Spinal cord (tissue), 10 donors: Measurements from ENCODE around the gene HDAC4. TPM values are rescaled to one million over a fixed set of nuclear protein-coding genes. Genes with fewer than 3 reads are reported as not detected.

ENCODE experiments used
- DNase-seq, 6 donors: peaks; one replicate each; pipeline versions ENCODE4 v3.0.0 to v3.0.0-alpha.2; 2013 to 2015; ENCODE audit warnings: low spot score in 6 of 6, low read depth in 4 of 6
- H3K27ac ChIP-seq: one replicate; pipeline ENCODE4 v1.5.1; 2013; ENCODE audit warnings: low read depth, low read length, control low read depth
- H3K27me3 ChIP-seq: one replicate; pipeline ENCODE4 v1.6.1; 2013; ENCODE audit warnings: low read length; ENCODE audit not compliant: control insufficient read depth, insufficient read depth
- H3K36me3 ChIP-seq: one replicate; pipeline ENCODE4 v1.6.1; 2013; ENCODE audit warnings: low read length; ENCODE audit not compliant: control insufficient read depth, insufficient read depth
- H3K4me1 ChIP-seq: one replicate; pipeline ENCODE4 v1.6.1; 2013; ENCODE audit warnings: low read length; ENCODE audit not compliant: control insufficient read depth, insufficient read depth
- H3K4me3 ChIP-seq: one replicate; pipeline ENCODE4 v1.5.1; 2013; ENCODE audit warnings: low read depth, low read length, control low read depth
- H3K9me3 ChIP-seq: one replicate; pipeline ENCODE4 v1.6.1; 2013; ENCODE audit warnings: low read length; ENCODE audit not compliant: control insufficient read depth, insufficient read depth
- WGBS: methylation state at CpG from one replicate; pipeline ENCODE4 v1.1.5; 2013; ENCODE audit warnings: missing lambda C conversion rate; ENCODE audit not compliant: insufficient coverage; 5-methylcytosine and 5-hydroxymethylcytosine counted together
- polyA plus RNA-seq, 2 donors: library from polyadenylated mRNA; unstranded; fragments of 120-200 nt; gene quantifications; one replicate each; pipeline ENCODE4 v1.2.1, GENCODE V29; 2013; ENCODE audit not compliant: insufficient read length in 2 of 2
- total RNA-seq, 2 donors: library from RNA; depleted of rRNA in 1 of 2; stranded (reverse); fragments of 120-200 nt in 1 of 2; fragments of >200 nt in 1 of 2; gene quantifications; one replicate each; pipeline versions ENCODE4 v1.2.3 to v1.2.4, GENCODE V29; 2013 to 2014
- donor health status: healthy.

The HDAC4 gene
- total and polyA plus RNA-seq, 4 donors: 20.7 to 35.3 (median 25.4) TPM

DNA sequence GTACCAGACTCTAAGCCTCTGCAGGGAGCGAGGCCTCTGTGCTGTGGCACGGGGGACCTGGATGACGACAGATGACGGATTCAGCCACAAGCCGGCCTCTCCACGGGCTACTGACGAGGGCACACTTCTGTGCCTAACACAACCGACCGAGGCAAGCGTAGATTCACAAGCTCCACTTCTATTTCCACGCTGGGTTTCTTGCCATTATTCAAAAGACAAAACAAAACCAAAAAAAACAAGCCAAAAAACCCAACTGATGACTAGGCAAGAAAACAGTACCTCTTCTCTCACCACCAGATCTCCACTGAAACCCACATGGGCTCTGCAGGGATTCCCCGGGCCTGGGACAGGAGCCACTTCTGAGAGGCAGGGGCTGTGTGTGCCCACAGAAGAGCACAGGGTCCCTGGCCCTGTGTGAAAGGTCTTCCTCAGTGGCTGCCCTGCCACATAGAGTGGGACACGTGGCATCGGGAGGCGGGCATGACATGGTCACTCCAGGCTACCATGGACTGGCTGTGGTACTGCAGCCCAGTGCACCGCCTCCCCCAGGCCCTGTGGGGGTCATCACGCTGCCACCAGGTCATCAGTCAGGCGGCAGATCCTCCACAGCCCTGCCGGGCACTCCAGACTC lies 254.7 kb downstream of the HDAC4 start:
- no peak overlapping the region for H3K4me3 ChIP-seq
- no peaks in the 10 kb centered on the region for H3K27me3 ChIP-seq
- H3K9me3 ChIP-seq: no peaks in the 10 kb centered on the region
- peaks cover 9% of the 10 kb centered on the region for H3K4me1 ChIP-seq
- DNase-seq: no peak
- 89% methylated on average over 16 of the region's 19 CpGs for WGBS
- peaks cover 80% of the 10 kb centered on the region for H3K36me3 ChIP-seq
- no peak overlapping the region for H3K27ac ChIP-seq

DNA sequence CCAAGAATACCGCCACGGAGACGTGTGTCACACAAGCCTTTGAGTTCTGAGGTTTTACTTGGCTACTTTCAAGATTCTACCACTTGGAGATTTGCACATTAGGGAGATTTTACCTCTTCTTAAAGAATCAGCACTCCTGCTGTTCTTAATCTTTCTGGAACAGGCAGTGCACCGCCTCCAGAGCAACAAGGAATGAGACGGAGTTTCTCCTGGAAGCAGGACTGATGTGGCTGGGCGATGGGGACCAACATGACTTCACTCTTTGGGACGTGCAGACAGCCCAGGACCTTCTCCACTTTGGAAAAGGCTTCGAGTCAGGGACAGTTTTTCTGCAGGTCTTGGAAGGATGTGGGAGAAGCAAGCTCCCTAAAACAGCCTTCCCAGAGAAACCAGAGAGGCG lies 255.2 kb downstream of the HDAC4 start:
- Histone ChIP-seq H3K27me3 (no peaks in the 10 kb centered on the region), H3K4me1 (peaks cover 11% of the 10 kb centered on the region), H3K36me3 (peaks cover 84% of the 10 kb centered on the region), H3K27ac (no peak overlapping the region), H3K9me3 (no peaks in the 10 kb centered on the region), H3K4me3 (no peak overlapping the region)
- no peak for DNase-seq
- 85% methylated on average over 6 of the region's 9 CpGs for WGBS

DNA sequence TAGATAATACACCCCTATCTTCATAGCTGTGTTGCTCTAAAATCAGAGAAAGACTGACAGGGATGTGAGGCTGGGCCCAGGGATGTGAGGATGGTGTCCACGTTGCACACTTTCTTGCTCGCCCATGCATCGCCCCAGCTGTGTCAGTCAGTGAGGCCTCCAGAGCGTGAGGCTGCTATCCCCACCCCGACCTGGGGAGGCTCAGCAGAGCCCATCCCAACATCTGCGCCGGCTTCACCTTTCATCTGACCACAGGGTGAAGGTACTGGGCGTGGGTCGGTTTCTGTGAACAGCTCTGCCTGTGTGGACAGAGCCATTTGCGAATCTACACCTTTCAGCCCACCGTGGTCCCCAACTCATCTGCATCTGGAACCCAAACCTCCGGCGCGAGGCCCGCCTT lies 255.7 kb downstream of the HDAC4 start:
- Histone ChIP-seq H3K9me3 (no peaks in the 10 kb centered on the region), H3K36me3 (peaks cover 87% of the 10 kb centered on the region), H3K4me3 (no peak overlapping the region), H3K27me3 (no peaks in the 10 kb centered on the region), H3K4me1 (peaks cover 16% of the 10 kb centered on the region), H3K27ac (no peak overlapping the region)
- WGBS: 87% methylated on average over 15 of the region's 15 CpGs
- DNase-seq: no peak

DNA sequence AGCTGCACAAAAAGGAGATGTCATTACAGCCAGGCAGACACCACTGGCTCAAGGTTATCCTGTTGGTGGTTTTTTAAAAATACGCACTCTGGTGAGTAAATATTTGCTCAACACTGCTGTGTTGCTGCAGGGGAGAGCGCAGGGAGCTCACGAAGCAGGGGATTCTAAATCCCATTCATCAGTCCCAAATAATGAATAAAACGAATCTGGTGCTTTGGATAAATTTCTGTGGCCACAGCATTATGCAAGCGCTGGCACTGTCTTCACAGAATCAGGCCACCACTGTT lies 256.2 kb downstream of the HDAC4 start:
- Histone ChIP-seq H3K27ac (no peak overlapping the region), H3K27me3 (no peaks in the 10 kb centered on the region), H3K4me1 (peaks cover 16% of the 10 kb centered on the region), H3K36me3 (peaks cover 87% of the 10 kb centered on the region), H3K4me3 (no peak overlapping the region), H3K9me3 (no peaks in the 10 kb centered on the region)
- DNase-seq: no peak
- WGBS: 100% methylated on average over 2 of the region's 5 CpGs

GRCh38 chr2:239143858-239144712 lies 256.7 kb downstream of the HDAC4 start:
- H3K4me1 ChIP-seq: peaks cover 19% of the 10 kb centered on the region
- no peaks in the 10 kb centered on the region for H3K9me3 ChIP-seq
- peak in 5 of 6 donors; percentile 24 to 86 (median 37) for DNase-seq
- 73% methylated on average over 28 of the region's 29 CpGs for WGBS
- no peak overlapping the region for H3K27ac ChIP-seq
- H3K4me3 ChIP-seq: no peak overlapping the region
- H3K36me3 ChIP-seq: peaks cover 87% of the 10 kb centered on the region
- no peaks in the 10 kb centered on the region for H3K27me3 ChIP-seq

- Histone ChIP-seq H3K4me3 (no peak overlapping the region), H3K27ac (no peak overlapping the region), H3K36me3 (peaks cover 83% of the 10 kb centered on the region), H3K27me3 (no peaks in the 10 kb centered on the region), H3K9me3 (no peaks in the 10 kb centered on the region), H3K4me1 (peaks cover 26% of the 10 kb centered on the region)
- no peak for DNase-seq
- 95% methylated on average over 9 of the region's 9 CpGs for WGBS
These were observed 258.0 kb downstream of the HDAC4 start for GRCh38 chr2:239142806-239143205.

GRCh38 chr2:239142296-239142695 lies 258.5 kb downstream of the HDAC4 start:
- H3K36me3 ChIP-seq: peaks cover 83% of the 10 kb centered on the region
- peaks cover 29% of the 10 kb centered on the region for H3K4me1 ChIP-seq
- 98% methylated on average over 13 of the region's 13 CpGs for WGBS
- no peak overlapping the region for H3K27ac ChIP-seq
- H3K27me3 ChIP-seq: no peaks in the 10 kb centered on the region
- H3K9me3 ChIP-seq: no peaks in the 10 kb centered on the region
- no peak overlapping the region for H3K4me3 ChIP-seq
- no peak for DNase-seq

- Histone ChIP-seq H3K27me3 (no peaks in the 10 kb centered on the region), H3K27ac (no peak overlapping the region), H3K36me3 (peaks cover 78% of the 10 kb centered on the region), H3K4me1 (peaks cover 30% of the 10 kb centered on the region), H3K4me3 (no peak overlapping the region), H3K9me3 (no peaks in the 10 kb centered on the region)
- WGBS: 93% methylated on average over 12 of the region's 14 CpGs
- no peak for DNase-seq
These were observed 259.6 kb downstream of the HDAC4 start for GRCh38 chr2:239141021-239141760.

GRCh38 chr2:239140346-239141020 lies 260.3 kb downstream of the HDAC4 start:
- Histone ChIP-seq H3K36me3 (peaks cover 75% of the 10 kb centered on the region), H3K4me1 (peaks cover 29% of the 10 kb centered on the region), H3K27ac (peak overlapping the region; percentile 15), H3K9me3 (no peaks in the 10 kb centered on the region), H3K27me3 (no peaks in the 10 kb centered on the region), H3K4me3 (no peak overlapping the region)
- 85% methylated on average over 17 of the region's 23 CpGs for WGBS
- peak in 1 of 6 donors; percentile 32 for DNase-seq
